Measurements from ENCODE around the gene CHST11.

Gene CHST11

DNA sequence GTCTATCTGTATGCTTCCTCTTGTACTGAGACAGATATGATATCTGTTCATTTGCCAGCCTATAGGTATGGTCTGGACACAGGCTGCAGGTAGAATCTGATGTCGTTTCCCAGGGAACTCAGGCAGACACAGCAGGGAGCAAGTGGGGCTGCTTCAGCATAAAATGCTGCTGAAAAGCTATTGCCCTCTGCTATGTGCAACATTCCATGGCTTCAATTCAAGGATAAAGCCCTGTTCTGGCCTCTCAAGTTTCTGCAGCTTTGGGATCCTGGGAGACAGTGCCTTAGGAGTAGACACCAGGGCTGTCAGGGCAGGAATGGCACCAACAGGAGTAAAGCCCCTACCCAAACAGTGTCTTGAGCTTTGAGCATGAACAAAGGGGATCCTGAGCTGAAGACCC, 327.8 kb downstream of the CHST11 start:
- Histone ChIP-seq H3K27me3 (ENCODE audit: low read depth, low read length) (no peaks in the 10 kb centered on the region), H3K36me3 (ENCODE audit: control insufficient read depth in 1 of 2, insufficient read depth in 2 of 2, low read length in 2 of 2) (no peaks in the 10 kb centered on the region), H3K27ac (ENCODE audit: low read length) (no peak overlapping the region), H3K4me1 (ENCODE audit: control insufficient read depth in 1 of 2, insufficient read depth in 2 of 2, low read length in 2 of 2) (no peaks in the 10 kb centered on the region), H3K4me3 (ENCODE audit: low read depth in 1 of 2, low read length in 2 of 2) (no peak overlapping the region), H3K9me3 (ENCODE audit: control insufficient read depth in 1 of 2, low read length in 2 of 2) (no peaks in the 10 kb centered on the region)

DNA sequence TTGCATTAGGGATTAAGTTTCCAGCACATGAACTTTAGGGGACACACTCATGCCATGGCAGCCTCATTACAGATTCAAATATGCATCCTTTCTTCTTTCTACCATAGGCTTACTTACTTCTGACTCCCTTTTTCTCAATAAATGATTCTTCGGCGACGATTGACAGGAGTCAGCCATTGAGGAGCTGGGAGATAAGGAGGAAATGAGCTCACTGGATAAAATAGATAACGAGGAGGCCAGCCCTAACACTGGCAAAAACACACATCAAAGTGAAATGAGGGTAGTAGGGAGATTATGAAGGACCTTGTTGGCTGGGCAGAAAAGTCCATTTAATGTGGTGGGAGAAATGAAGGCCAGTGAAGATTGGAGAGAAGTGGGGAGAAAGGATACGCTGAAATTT, 329.1 kb downstream of the CHST11 start:
- Histone ChIP-seq H3K36me3 (ENCODE audit: control insufficient read depth in 1 of 2, insufficient read depth in 2 of 2, low read length in 2 of 2) (no peaks in the 10 kb centered on the region), H3K4me3 (ENCODE audit: low read depth in 1 of 2, low read length in 2 of 2) (no peak overlapping the region), H3K27ac (ENCODE audit: low read length) (no peak overlapping the region), H3K27me3 (ENCODE audit: low read depth, low read length) (no peaks in the 10 kb centered on the region), H3K4me1 (ENCODE audit: control insufficient read depth in 1 of 2, insufficient read depth in 2 of 2, low read length in 2 of 2) (no peaks in the 10 kb centered on the region), H3K9me3 (ENCODE audit: control insufficient read depth in 1 of 2, low read length in 2 of 2) (no peaks in the 10 kb centered on the region)

DNA sequence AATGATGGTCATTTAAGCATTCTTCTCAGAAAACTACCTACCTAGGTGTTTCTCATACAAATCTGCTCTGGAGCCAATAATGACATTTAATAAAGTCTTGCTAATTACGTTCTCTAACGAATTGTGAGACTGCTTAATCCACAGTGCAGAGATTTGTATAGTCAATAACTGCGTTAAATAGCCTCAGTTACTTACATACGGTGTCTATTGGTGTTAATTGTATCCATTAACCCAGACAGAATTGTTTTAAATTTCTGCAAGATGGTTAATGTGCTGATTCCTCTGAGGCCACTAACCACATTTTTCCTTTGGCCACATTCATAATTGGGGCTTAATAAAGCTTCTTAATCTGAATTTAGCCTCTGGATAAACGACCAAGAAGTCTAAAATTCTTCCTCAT, 329.6 kb downstream of the CHST11 start:
- Histone ChIP-seq H3K27me3 (ENCODE audit: low read depth, low read length) (no peaks in the 10 kb centered on the region), H3K36me3 (ENCODE audit: control insufficient read depth in 1 of 2, insufficient read depth in 2 of 2, low read length in 2 of 2) (no peaks in the 10 kb centered on the region), H3K4me1 (ENCODE audit: control insufficient read depth in 1 of 2, insufficient read depth in 2 of 2, low read length in 2 of 2) (no peaks in the 10 kb centered on the region), H3K4me3 (ENCODE audit: low read depth in 1 of 2, low read length in 2 of 2) (no peak overlapping the region), H3K27ac (ENCODE audit: low read length) (no peak overlapping the region), H3K9me3 (ENCODE audit: control insufficient read depth in 1 of 2, low read length in 2 of 2) (no peaks in the 10 kb centered on the region)

GRCh38 chr12:104788840-104789271, 332.1 kb downstream of the CHST11 start:
- Histone ChIP-seq H3K27ac (ENCODE audit: low read length) (no peak overlapping the region), H3K27me3 (ENCODE audit: low read depth, low read length) (no peaks in the 10 kb centered on the region), H3K9me3 (ENCODE audit: control insufficient read depth in 1 of 2, low read length in 2 of 2) (no peaks in the 10 kb centered on the region), H3K36me3 (ENCODE audit: control insufficient read depth in 1 of 2, insufficient read depth in 2 of 2, low read length in 2 of 2) (no peaks in the 10 kb centered on the region), H3K4me1 (ENCODE audit: control insufficient read depth in 1 of 2, insufficient read depth in 2 of 2, low read length in 2 of 2) (peaks cover 0 to 8% of the 10 kb centered on the region in 2 donors), H3K4me3 (ENCODE audit: low read depth in 1 of 2, low read length in 2 of 2) (no peak overlapping the region)

- peaks cover 0 to 8% of the 10 kb centered on the region in 2 donors for H3K4me1 ChIP-seq (ENCODE audit: control insufficient read depth in 1 of 2, insufficient read depth in 2 of 2, low read length in 2 of 2)
- H3K9me3 ChIP-seq (ENCODE audit: control insufficient read depth in 1 of 2, low read length in 2 of 2) = no peaks in the 10 kb centered on the region
- no peaks in the 10 kb centered on the region for H3K36me3 ChIP-seq (ENCODE audit: control insufficient read depth in 1 of 2, insufficient read depth in 2 of 2, low read length in 2 of 2)
- H3K27ac ChIP-seq (ENCODE audit: low read length) = no peak overlapping the region
- H3K27me3 ChIP-seq (ENCODE audit: low read depth, low read length) = no peaks in the 10 kb centered on the region
- no peak overlapping the region for H3K4me3 ChIP-seq (ENCODE audit: low read depth in 1 of 2, low read length in 2 of 2)
Observed at GRCh38 chr12:104790296-104791125, 333.8 kb downstream of the CHST11 start.

GRCh38 chr12:104792570-104792969, 335.8 kb downstream of the CHST11 start:
- Histone ChIP-seq H3K4me3 (ENCODE audit: low read depth in 1 of 2, low read length in 2 of 2) (no peak overlapping the region), H3K27ac (ENCODE audit: low read length) (no peak overlapping the region)

GRCh38 chr12:104793285-104793684, 336.5 kb downstream of the CHST11 start:
- no peak overlapping the region for H3K4me3 ChIP-seq (ENCODE audit: low read depth in 1 of 2, low read length in 2 of 2)
- no peak overlapping the region for H3K27ac ChIP-seq (ENCODE audit: low read length)
- peaks cover 0 to 8% of the 10 kb centered on the region in 2 donors for H3K4me1 ChIP-seq (ENCODE audit: control insufficient read depth in 1 of 2, insufficient read depth in 2 of 2, low read length in 2 of 2)
- no peaks in the 10 kb centered on the region for H3K27me3 ChIP-seq (ENCODE audit: low read depth, low read length)
- no peaks in the 10 kb centered on the region for H3K36me3 ChIP-seq (ENCODE audit: control insufficient read depth in 1 of 2, insufficient read depth in 2 of 2, low read length in 2 of 2)
- no peaks in the 10 kb centered on the region for H3K9me3 ChIP-seq (ENCODE audit: control insufficient read depth in 1 of 2, low read length in 2 of 2)

More at GRCh38 chr12:104792570-104792969, 335.8 kb downstream of the CHST11 start:
- Histone ChIP-seq H3K4me1 (ENCODE audit: control insufficient read depth in 1 of 2, insufficient read depth in 2 of 2, low read length in 2 of 2) (peaks cover 0 to 8% of the 10 kb centered on the region in 2 donors), H3K27me3 (ENCODE audit: low read depth, low read length) (no peaks in the 10 kb centered on the region), H3K9me3 (ENCODE audit: control insufficient read depth in 1 of 2, low read length in 2 of 2) (no peaks in the 10 kb centered on the region), H3K36me3 (ENCODE audit: control insufficient read depth in 1 of 2, insufficient read depth in 2 of 2, low read length in 2 of 2) (no peaks in the 10 kb centered on the region)

- H3K9me3 ChIP-seq (ENCODE audit: control insufficient read depth in 1 of 2, low read length in 2 of 2) = no peaks in the 10 kb centered on the region
- no peaks in the 10 kb centered on the region for H3K27me3 ChIP-seq (ENCODE audit: low read depth, low read length)
- H3K4me3 ChIP-seq (ENCODE audit: low read depth in 1 of 2, low read length in 2 of 2) = no peak overlapping the region
- H3K4me1 ChIP-seq (ENCODE audit: control insufficient read depth in 1 of 2, insufficient read depth in 2 of 2, low read length in 2 of 2) = peaks cover 0 to 8% of the 10 kb centered on the region in 2 donors
- no peaks in the 10 kb centered on the region for H3K36me3 ChIP-seq (ENCODE audit: control insufficient read depth in 1 of 2, insufficient read depth in 2 of 2, low read length in 2 of 2)
- no peak overlapping the region for H3K27ac ChIP-seq (ENCODE audit: low read length)
Observed at GRCh38 chr12:104793968-104794367, 337.2 kb downstream of the CHST11 start.

DNA sequence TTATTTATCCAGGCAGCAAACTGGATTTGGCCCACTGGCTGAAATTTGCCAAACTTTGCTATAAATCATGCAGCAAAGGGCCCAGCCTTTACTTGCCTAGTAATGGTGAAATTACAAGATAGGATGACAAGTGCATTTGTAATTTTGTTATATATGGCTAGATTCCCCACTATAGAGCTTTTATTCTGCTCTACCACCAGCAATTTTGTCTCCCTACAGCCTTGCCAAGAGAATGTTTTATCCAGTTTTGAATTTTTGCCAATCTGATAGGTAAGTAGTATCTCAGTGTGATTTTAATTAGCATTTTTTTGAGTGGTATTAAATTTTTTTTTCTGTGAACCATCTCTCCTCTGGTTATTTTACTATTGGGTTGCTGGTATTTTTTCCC, 339.7 kb downstream of the CHST11 start:
- no peaks in the 10 kb centered on the region for H3K36me3 ChIP-seq (ENCODE audit: control insufficient read depth in 1 of 2, insufficient read depth in 2 of 2, low read length in 2 of 2)
- H3K4me3 ChIP-seq (ENCODE audit: low read depth in 1 of 2, low read length in 2 of 2) = no peak overlapping the region
- no peak overlapping the region for H3K27ac ChIP-seq (ENCODE audit: low read length)
- peaks cover 0 to 8% of the 10 kb centered on the region in 2 donors for H3K4me1 ChIP-seq (ENCODE audit: control insufficient read depth in 1 of 2, insufficient read depth in 2 of 2, low read length in 2 of 2)
- no peaks in the 10 kb centered on the region for H3K9me3 ChIP-seq (ENCODE audit: control insufficient read depth in 1 of 2, low read length in 2 of 2)
- no peaks in the 10 kb centered on the region for H3K27me3 ChIP-seq (ENCODE audit: low read depth, low read length)

GRCh38 chr12:104799458-104799857, 342.7 kb downstream of the CHST11 start:
- no peaks in the 10 kb centered on the region for H3K4me1 ChIP-seq (ENCODE audit: control insufficient read depth in 1 of 2, insufficient read depth in 2 of 2, low read length in 2 of 2)
- no peaks in the 10 kb centered on the region for H3K27me3 ChIP-seq (ENCODE audit: low read depth, low read length)
- no peaks in the 10 kb centered on the region for H3K36me3 ChIP-seq (ENCODE audit: control insufficient read depth in 1 of 2, insufficient read depth in 2 of 2, low read length in 2 of 2)
- H3K27ac ChIP-seq (ENCODE audit: low read length) = no peak overlapping the region
- H3K9me3 ChIP-seq (ENCODE audit: control insufficient read depth in 1 of 2, low read length in 2 of 2) = no peaks in the 10 kb centered on the region
- no peak overlapping the region for H3K4me3 ChIP-seq (ENCODE audit: low read depth in 1 of 2, low read length in 2 of 2)

GRCh38 chr12:104801005-104801404, 344.3 kb downstream of the CHST11 start:
- Histone ChIP-seq H3K4me3 (ENCODE audit: low read depth in 1 of 2, low read length in 2 of 2) (no peak overlapping the region), H3K4me1 (ENCODE audit: control insufficient read depth in 1 of 2, insufficient read depth in 2 of 2, low read length in 2 of 2) (no peaks in the 10 kb centered on the region), H3K27me3 (ENCODE audit: low read depth, low read length) (no peaks in the 10 kb centered on the region), H3K36me3 (ENCODE audit: control insufficient read depth in 1 of 2, insufficient read depth in 2 of 2, low read length in 2 of 2) (no peaks in the 10 kb centered on the region), H3K27ac (ENCODE audit: low read length) (no peak overlapping the region), H3K9me3 (ENCODE audit: control insufficient read depth in 1 of 2, low read length in 2 of 2) (no peaks in the 10 kb centered on the region)

DNA sequence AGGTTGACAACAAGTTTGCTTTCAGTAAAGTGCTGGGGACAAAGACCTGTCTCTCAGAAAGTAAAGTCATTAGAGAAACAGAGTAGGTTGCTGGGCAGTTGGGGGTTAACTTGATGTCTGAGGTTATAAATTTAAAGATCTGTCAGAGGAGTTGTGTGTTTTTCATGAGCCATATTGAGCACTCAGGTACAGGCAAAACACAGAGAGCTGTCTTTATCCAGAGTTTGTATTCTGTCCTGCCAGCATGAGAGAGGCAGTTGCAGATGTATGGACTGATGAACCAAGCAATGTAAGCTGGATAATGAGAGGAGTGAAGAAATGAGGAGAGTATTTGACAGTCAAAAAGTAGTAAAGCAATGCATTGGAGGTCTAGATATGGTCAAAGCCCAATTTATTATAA, 344.7 kb downstream of the CHST11 start:
- Histone ChIP-seq H3K4me1 (ENCODE audit: control insufficient read depth in 1 of 2, insufficient read depth in 2 of 2, low read length in 2 of 2) (no peaks in the 10 kb centered on the region), H3K27me3 (ENCODE audit: low read depth, low read length) (no peaks in the 10 kb centered on the region), H3K9me3 (ENCODE audit: control insufficient read depth in 1 of 2, low read length in 2 of 2) (no peaks in the 10 kb centered on the region), H3K4me3 (ENCODE audit: low read depth in 1 of 2, low read length in 2 of 2) (no peak overlapping the region), H3K27ac (ENCODE audit: low read length) (no peak overlapping the region), H3K36me3 (ENCODE audit: control insufficient read depth in 1 of 2, insufficient read depth in 2 of 2, low read length in 2 of 2) (no peaks in the 10 kb centered on the region)
